Epithelial cell of esophagus (primary cell): Measurements from ENCODE around the gene PIK3R5.
"Not testable (repeated sequence)": the region's sequence is repeated elsewhere in the genome, so short reads cannot be mapped to it uniquely, and the experiment has no call there.

Experiments used
- DNase-seq: peaks from one replicate; pipeline ENCODE4 v3.0.0; 2010; ENCODE audit warnings: low read depth
- H3K4me3 ChIP-seq: 2 replicates; pipeline ENCODE4 v1.5.1; 2011; ENCODE audit warnings: mild to moderate bottlenecking, low read length, control low read depth
- TF ChIP-seq, protein P1 (sequence below): IDR thresholded peaks from 2 replicates; pipeline ENCODE4 v1.5.1; 2011; ENCODE audit warnings: low read depth, mild to moderate bottlenecking, low read length, control low read depth, inconsistent platforms; ENCODE audit not compliant: insufficient read depth; ENCODE audit errors: missing control alignments

The PIK3R5 gene

GRCh38 chr17:8859804-8860430 is 105.6 kb downstream of the PIK3R5 start:
- DNase-seq = no peak
- TF ChIP-seq, protein P1, sequence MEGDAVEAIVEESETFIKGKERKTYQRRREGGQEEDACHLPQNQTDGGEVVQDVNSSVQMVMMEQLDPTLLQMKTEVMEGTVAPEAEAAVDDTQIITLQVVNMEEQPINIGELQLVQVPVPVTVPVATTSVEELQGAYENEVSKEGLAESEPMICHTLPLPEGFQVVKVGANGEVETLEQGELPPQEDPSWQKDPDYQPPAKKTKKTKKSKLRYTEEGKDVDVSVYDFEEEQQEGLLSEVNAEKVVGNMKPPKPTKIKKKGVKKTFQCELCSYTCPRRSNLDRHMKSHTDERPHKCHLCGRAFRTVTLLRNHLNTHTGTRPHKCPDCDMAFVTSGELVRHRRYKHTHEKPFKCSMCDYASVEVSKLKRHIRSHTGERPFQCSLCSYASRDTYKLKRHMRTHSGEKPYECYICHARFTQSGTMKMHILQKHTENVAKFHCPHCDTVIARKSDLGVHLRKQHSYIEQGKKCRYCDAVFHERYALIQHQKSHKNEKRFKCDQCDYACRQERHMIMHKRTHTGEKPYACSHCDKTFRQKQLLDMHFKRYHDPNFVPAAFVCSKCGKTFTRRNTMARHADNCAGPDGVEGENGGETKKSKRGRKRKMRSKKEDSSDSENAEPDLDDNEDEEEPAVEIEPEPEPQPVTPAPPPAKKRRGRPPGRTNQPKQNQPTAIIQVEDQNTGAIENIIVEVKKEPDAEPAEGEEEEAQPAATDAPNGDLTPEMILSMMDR = no peak

GRCh38 chr17:8859027-8859803 is 106.3 kb downstream of the PIK3R5 start:
- peak; percentile 37 for DNase-seq

More at GRCh38 chr17:8859804-8860430, 105.6 kb downstream of the PIK3R5 start:
- H3K4me3 ChIP-seq = no peak overlapping the region

GRCh38 chr17:8857919-8858318 is 107.6 kb downstream of the PIK3R5 start:
- no peak overlapping the region for H3K4me3 ChIP-seq
- DNase-seq = peak; percentile 43
- TF ChIP-seq, protein P1 = no peak

More at GRCh38 chr17:8859027-8859803, 106.3 kb downstream of the PIK3R5 start:
- no peak overlapping the region for H3K4me3 ChIP-seq
- TF ChIP-seq, protein P1 = no peak

GRCh38 chr17:8856869-8857575 is 108.5 kb downstream of the PIK3R5 start:
- TF ChIP-seq, protein P1 = no peak
- no peak for DNase-seq
- H3K4me3 ChIP-seq = no peak overlapping the region

GRCh38 chr17:8856205-8856603 is 109.3 kb downstream of the PIK3R5 start:
- DNase-seq, H3K4me3 ChIP-seq: not testable (repeated sequence)

DNA sequence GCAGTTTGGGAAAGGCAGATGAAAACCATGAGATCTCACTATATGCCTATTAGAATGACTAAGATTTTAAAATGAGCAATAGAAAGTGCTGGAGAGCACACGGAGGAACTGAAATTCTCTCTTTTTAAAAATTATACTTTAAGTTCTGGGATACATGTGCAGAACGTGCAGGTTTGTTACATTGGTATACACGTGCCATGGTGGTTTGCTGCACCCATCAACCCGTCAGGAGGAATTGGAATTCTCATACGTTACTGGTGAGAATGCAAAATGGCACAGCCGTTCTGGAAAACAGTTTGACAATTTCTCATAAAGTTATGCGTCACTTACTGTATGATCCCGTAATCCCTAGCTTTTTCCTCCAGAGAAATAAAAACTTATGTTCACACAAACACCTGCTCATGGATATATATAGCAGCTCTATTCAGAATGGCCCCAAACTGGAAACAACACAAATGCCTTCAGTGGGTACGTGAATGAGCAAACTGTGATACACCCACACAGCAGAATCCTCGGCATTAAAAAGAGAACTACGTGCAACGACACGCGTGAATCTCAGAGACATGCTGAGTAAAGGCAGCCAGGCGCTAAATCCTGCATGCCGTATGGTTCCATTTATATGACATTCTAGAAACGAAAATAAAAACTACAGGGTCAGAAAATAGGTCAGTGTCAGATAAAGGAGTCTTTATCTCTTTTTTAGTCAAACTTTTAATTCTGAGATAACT is 109.9 kb downstream of the PIK3R5 start:
- DNase-seq = no peak
- H3K4me3 ChIP-seq = no peak overlapping the region
- TF ChIP-seq, protein P1 = no peak

DNA sequence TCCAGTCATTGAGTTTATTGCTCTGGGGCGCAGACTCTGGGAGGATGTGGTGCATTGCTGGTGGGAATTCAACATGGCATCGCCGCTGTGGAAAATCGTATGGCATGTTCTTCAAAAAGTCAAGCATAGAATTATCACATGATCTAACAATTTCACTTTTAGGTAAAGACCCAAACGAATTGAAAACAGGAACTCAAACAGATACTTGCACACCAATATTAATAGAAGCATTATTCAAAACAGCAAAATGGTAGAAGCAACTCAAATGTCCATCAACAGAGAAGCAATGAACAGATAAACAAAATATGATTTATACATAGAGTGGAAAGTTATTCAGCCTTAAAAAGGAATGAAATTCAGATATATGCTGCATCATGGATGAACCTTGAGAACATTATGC is 113.9 kb downstream of the PIK3R5 start:
- TF ChIP-seq, protein P1 = no peak
- no peak overlapping the region for H3K4me3 ChIP-seq
- no peak for DNase-seq
